Measurements from ENCODE around the gene DLGAP4. TPM values are rescaled to one million over a fixed set of nuclear protein-coding genes. Genes with fewer than 3 reads are reported as not detected.

DLGAP4 gene
- total RNA-seq, 1 experiment from 2014 or later = 40.3 TPM

GRCh38 chr20:36392989-36393388, 86.8 kb downstream of the DLGAP4 start:
- intact Hi-C loops (cut with micrococcal nuclease) = no loop called here
- no peak overlapping the region for H2AFZ ChIP-seq (ENCODE audit: low read depth, low read length, poor library complexity, severe bottlenecking)
- ATAC-seq = no peak
- no peak overlapping the region for H3K4me2 ChIP-seq (ENCODE audit: low read length)
- no peak overlapping the region for H3K9ac ChIP-seq (ENCODE audit: low read length)
- DNase-seq (ENCODE audit: low read depth, low spot score) = no peak
- no peaks in the 10 kb centered on the region for H3K79me2 ChIP-seq (ENCODE audit: insufficient read depth, low read length)
- peaks cover 13% of the 10 kb centered on the region for H3K27me3 ChIP-seq (ENCODE audit: insufficient read depth, low read length)
- H3K9me3 ChIP-seq (ENCODE audit: control insufficient read depth in 1 of 2, insufficient read depth in 1 of 2, low read depth in 1 of 2, low read length in 2 of 2) = no peaks in the 10 kb centered on the region
- ChIA-PET CTCF (no interaction called here), RAD21 (ENCODE audit: low non-redundant PET in 1 of 2, low total read pairs in 2 of 2, uncharacterized antibody in 2 of 2, unreplicated experiment in 2 of 2) (no interaction called here), POLR2A (no interaction called here)
- H3K4me3 ChIP-seq (replicated peaks in 1 of 2; ENCODE audit: low read depth in 1 of 2, low read length in 2 of 2) = no peak overlapping the region
- H3K9me2 ChIP-seq (ENCODE audit: insufficient read depth) = no peaks in the 10 kb centered on the region
- no peaks in the 10 kb centered on the region for H3K4me1 ChIP-seq (ENCODE audit: control insufficient read depth in 1 of 2, insufficient read depth in 2 of 2, low read length in 2 of 2)
- H4K20me1 ChIP-seq (ENCODE audit: insufficient read depth) = no peaks in the 10 kb centered on the region
- no peak for TF ChIP-seq CEBPB (IDR thresholded peaks at IDR 0.05; ENCODE audit: low read depth)
- TF ChIP-seq ATF3 (IDR thresholded peaks at IDR 0.05) = no peak
- no peak for TF ChIP-seq FOSL1 (IDR thresholded peaks at IDR 0.05; ENCODE audit: low read depth)
- TF ChIP-seq EZH2phosphoT487 (IDR thresholded peaks at IDR 0.05; ENCODE audit: borderline replicate concordance) = no peak
- no peak for TF ChIP-seq SRF (IDR thresholded peaks at IDR 0.05; ENCODE audit: low read depth)
- no peak for TF ChIP-seq REST (IDR thresholded peaks at IDR 0.05; ENCODE audit: low read depth)
- TF ChIP-seq MAX (IDR thresholded peaks at IDR 0.05) = no peak
- no peak for TF ChIP-seq JUND (IDR thresholded peaks at IDR 0.05)
- TF ChIP-seq CBX3 (IDR thresholded peaks at IDR 0.05; ENCODE audit: low read depth) = no peak
- TF ChIP-seq RAD21 (IDR thresholded peaks at IDR 0.05; ENCODE audit: low read depth) = no peak
- no peak for TF ChIP-seq ZFX (IDR thresholded peaks at IDR 0.05)
- TF ChIP-seq SP1 (IDR thresholded peaks at IDR 0.05; ENCODE audit: low read depth) = no peak
- no peak for TF ChIP-seq EGR1 (IDR thresholded peaks at IDR 0.05; ENCODE audit: low read depth)
- TF ChIP-seq ELF1 (IDR thresholded peaks at IDR 0.05; ENCODE audit: borderline replicate concordance, low read depth) = no peak
- TF ChIP-seq CTCF (IDR thresholded peaks at IDR 0.05 in 2 of 3, conservative IDR thresholded peaks at IDR 0.05 in 1 of 3; ENCODE audit: borderline replicate concordance in 1 of 3, insufficient read depth in 1 of 3, low read depth in 2 of 3, low read length in 2 of 3) = no peak
- TF ChIP-seq ZBTB33 (IDR thresholded peaks at IDR 0.05; ENCODE audit: extremely low read depth, insufficient replicate concordance, low read length) = no peak
- TF ChIP-seq TCF7L2 (IDR thresholded peaks at IDR 0.05; ENCODE audit: borderline replicate concordance, extremely low read depth, insufficient read depth, insufficient read length) = no peak
- TF ChIP-seq YY1 (IDR thresholded peaks at IDR 0.05; ENCODE audit: extremely low read depth, insufficient replicate concordance, low read depth, low read length) = no peak
- no peak for TF ChIP-seq POLR2AphosphoS5 (IDR thresholded peaks at IDR 0.05; ENCODE audit: low read depth, low read length)
- TF ChIP-seq EZH2 (IDR thresholded peaks at IDR 0.05) = no peak
- no peak overlapping the region for H3K27ac ChIP-seq (ENCODE audit: low read depth, low read length)
- BruUV-seq (replicated peaks) = no TSS peak
- no peaks in the 10 kb centered on the region for H3K36me3 ChIP-seq (ENCODE audit: control insufficient read depth in 1 of 2, insufficient read depth in 2 of 2, low read length in 2 of 2)
